ENCODE measurements around the gene MED4.

The MED4 gene

GRCh38 chr13:48094781-48095502 lies at the start of gene MED4:
Gene MED4, minus strand, starts transcription at chr13:48095104. Its CDS starts 26 bp downstream, at chr13:48095078.
- peak; percentile 87 for DNase-seq

- no peak for DNase-seq
Measured at GRCh38 chr13:48144413-48145035, 49.6 kb upstream of the MED4 start.

GRCh38 chr13:48142436-48142835 lies 47.5 kb upstream of the MED4 start:
- no peak for DNase-seq

GRCh38 chr13:48138270-48138669 lies 43.4 kb upstream of the MED4 start:
- DNase-seq = no peak

- no peak for DNase-seq
Measured at GRCh38 chr13:48132961-48133360, 38.1 kb upstream of the MED4 start.

- DNase-seq = no peak
Measured at GRCh38 chr13:48131533-48131932, 36.6 kb upstream of the MED4 start.

- no peak for DNase-seq
Measured at GRCh38 chr13:48126944-48127830, 32.3 kb upstream of the MED4 start.

- no peak for DNase-seq
Measured at GRCh38 chr13:48125794-48126228, 30.9 kb upstream of the MED4 start.

- no peak for DNase-seq
Measured at GRCh38 chr13:48123812-48124211, 28.9 kb upstream of the MED4 start.

- no peak for DNase-seq
Measured at GRCh38 chr13:48121733-48122132, 26.8 kb upstream of the MED4 start.

GRCh38 chr13:48120241-48120640 lies 25.3 kb upstream of the MED4 start:
- no peak for DNase-seq

GRCh38 chr13:48118030-48118429 lies 23.1 kb upstream of the MED4 start:
- no peak for DNase-seq

- DNase-seq = no peak
Measured at GRCh38 chr13:48116808-48117207, 21.9 kb upstream of the MED4 start.

GRCh38 chr13:48113756-48114130 lies 18.8 kb upstream of the MED4 start:
- DNase-seq = no peak

- no peak for DNase-seq
Measured at GRCh38 chr13:48112896-48113755, 18.2 kb upstream of the MED4 start.

- no peak for DNase-seq
Measured at GRCh38 chr13:48110931-48111721, 16.2 kb upstream of the MED4 start.

- no peak for DNase-seq
Measured at GRCh38 chr13:48110132-48110868, 15.4 kb upstream of the MED4 start.

- no peak for DNase-seq
Measured at GRCh38 chr13:48108106-48108505, 13.2 kb upstream of the MED4 start.

- DNase-seq = no peak
Measured at GRCh38 chr13:48097793-48098192, 2.9 kb upstream of the MED4 start.

- no peak for DNase-seq
Measured at GRCh38 chr13:48096670-48097069, 1.8 kb upstream of the MED4 start.

- DNase-seq = no peak
Measured at GRCh38 chr13:48094404-48094780, 512 bp downstream of the MED4 start.

Data from GOT3 (cell line).